H1 (cell line): ENCODE data around the gene PLEKHB1. TPM values are rescaled to one million over a fixed set of nuclear protein-coding genes. Genes with fewer than 3 reads are reported as not detected.

Experiments
- CTCF ChIA-PET: fragments of 300-600 bp; sonication (Branson Sonifier 250); formaldehyde crosslinking; loops from one replicate; lab custom pipeline; 2021; ENCODE audit not compliant: partially characterized antibody; lab: Charles Lee
- POLR2A ChIA-PET: fragments of 300-600 bp; sonication (Branson Sonifier 250); formaldehyde crosslinking; loops from one replicate; lab custom pipeline; 2021; ENCODE audit warnings: inconsistent platforms; ENCODE audit not compliant: partially characterized antibody; lab: Charles Lee
- DNase-seq, 2 experiments: peaks; one replicate each; pipeline versions ENCODE4 v3.0.0 to v3.0.0-alpha.2; 2010 to 2022; ENCODE audit warnings: low spot score in 2 of 2, low read depth in 1 of 2, mixed read lengths in 1 of 2
- FAIRE-seq: peaks from 2 replicates; lab custom pipeline; 2011; peaks lifted over from hg19 to GRCh38; lab: Jason Lieb, UNC
- H2AFZ ChIP-seq: 2 replicates; pipeline ENCODE4 v1.8.1; 2012; ENCODE audit warnings: low read length, inconsistent platforms
- H2AK5ac ChIP-seq: 2 replicates; pipeline ENCODE4 v1.6.1; 2013; ENCODE audit warnings: low read depth, low read length
- H2BK120ac ChIP-seq: replicated peaks from 2 replicates; pipeline ENCODE3; 2013; ENCODE audit warnings: low read depth, low read length, inconsistent platforms
- H2BK12ac ChIP-seq: 2 replicates; pipeline ENCODE4 v1.6.1; 2013; ENCODE audit warnings: low read depth, low read length
- H2BK15ac ChIP-seq: 2 replicates; pipeline ENCODE4 v1.6.1; 2013; ENCODE audit warnings: low read length
- H2BK20ac ChIP-seq: 2 replicates; pipeline ENCODE4 v1.6.1; 2013; ENCODE audit warnings: low read length
- H2BK5ac ChIP-seq: 2 replicates; pipeline ENCODE4 v1.6.1; 2013; ENCODE audit warnings: low read depth, low read length
- H3K14ac ChIP-seq: 2 replicates; pipeline ENCODE4 v1.6.1; 2013; ENCODE audit warnings: inconsistent platforms; ENCODE audit not compliant: insufficient read length
- H3K18ac ChIP-seq: 2 replicates; pipeline ENCODE4 v1.6.1; 2013; ENCODE audit warnings: low read length; ENCODE audit errors: extremely low read depth
- H3K23ac ChIP-seq: 2 replicates; pipeline ENCODE4 v1.6.1; 2013; ENCODE audit warnings: inconsistent platforms; ENCODE audit not compliant: insufficient read length
- H3K23me2 ChIP-seq: 2 replicates; pipeline ENCODE4 v1.6.1; 2013; ENCODE audit warnings: low read depth, low read length
- H3K27ac ChIP-seq: 2 replicates; pipeline ENCODE4 v1.6.1; 2011; ENCODE audit warnings: low read depth, low read length, inconsistent platforms
- H3K27me3 ChIP-seq, 4 experiments: replicated peaks in 1 of 4; 1 replicate in 1 of 4; 2 replicates in 3 of 4; pipeline versions ENCODE4 v1.6.1 to v1.8.1; 2011 to 2013; ENCODE audit warnings: low read length in 3 of 4, mild to moderate bottlenecking in 3 of 4, inconsistent platforms in 2 of 4, mixed read lengths in 2 of 4, moderate library complexity in 1 of 4; ENCODE audit not compliant: control insufficient read depth in 3 of 4, insufficient read depth in 3 of 4; ENCODE audit errors: extremely low read depth in 1 of 4
- H3K36me3 ChIP-seq, 4 experiments: 2 replicates each; pipeline versions ENCODE4 v1.6.1 to v1.8.1; 2011 to 2013; ENCODE audit warnings: mild to moderate bottlenecking in 4 of 4, low read length in 3 of 4, moderate library complexity in 2 of 4, control low read depth in 1 of 4, inconsistent platforms in 1 of 4; ENCODE audit not compliant: insufficient read depth in 4 of 4, control insufficient read depth in 2 of 4
- H3K4ac ChIP-seq: replicated peaks from 2 replicates; pipeline ENCODE3; 2013; ENCODE audit warnings: low read length, low read depth, mixed read lengths, inconsistent platforms; ENCODE audit not compliant: insufficient read length
- H3K4me1 ChIP-seq, 4 experiments: replicated peaks in 1 of 4; 1 replicate in 1 of 4; 2 replicates in 3 of 4; pipeline versions ENCODE4 v1.6.1 to v1.8.1; 2011 to 2013; ENCODE audit warnings: low read length in 3 of 4, inconsistent platforms in 2 of 4, mixed read lengths in 1 of 4; ENCODE audit not compliant: insufficient read depth in 4 of 4, control insufficient read depth in 3 of 4
- H3K4me2 ChIP-seq, 2 experiments: 2 replicates each; pipeline versions ENCODE4 v1.6.1 to v1.8.1; 2011 to 2013; ENCODE audit warnings: low read depth in 2 of 2, low read length in 2 of 2, control low read depth in 1 of 2, inconsistent platforms in 1 of 2, mild to moderate bottlenecking in 1 of 2; ENCODE audit not compliant: insufficient read depth in 1 of 2
- H3K4me3 ChIP-seq, 4 experiments: fragments of 200-600, 300-600 bp in 1 of 4; sonication (generic), shearing (Covaris generic), sonication (Bioruptor Twin) in 1 of 4; 2 replicates each; pipeline versions ENCODE4 v1.5.1 to v1.8.1; 2011 to 2016; ENCODE audit warnings: low read length in 4 of 4, low read depth in 3 of 4, control low read depth in 2 of 4, inconsistent platforms in 2 of 4, mild to moderate bottlenecking in 2 of 4, mixed read lengths in 1 of 4, moderate library complexity in 1 of 4; ENCODE audit not compliant: insufficient read depth in 2 of 4; ENCODE audit errors: extremely low read depth in 1 of 4
- H3K56ac ChIP-seq: replicated peaks from 2 replicates; pipeline ENCODE3; 2013; ENCODE audit warnings: low read depth, mild to moderate bottlenecking, mixed read lengths, low read length, inconsistent platforms; ENCODE audit not compliant: insufficient read length
- H3K79me1 ChIP-seq: 2 replicates; pipeline ENCODE4 v1.6.1; 2013; ENCODE audit warnings: low read depth, low read length, control low read depth
- H3K79me2 ChIP-seq, 2 experiments: 2 replicates each; pipeline versions ENCODE4 v1.6.1 to v1.8.1; 2012 to 2013; ENCODE audit warnings: low read length in 2 of 2, mild to moderate bottlenecking in 2 of 2, inconsistent platforms in 1 of 2; ENCODE audit not compliant: insufficient read depth in 2 of 2, control insufficient read depth in 1 of 2
- H3K9ac ChIP-seq, 4 experiments: replicated peaks in 1 of 4; 1 replicate in 1 of 4; 2 replicates in 3 of 4; pipeline versions ENCODE4 v1.6.1 to v1.8.1; 2011 to 2013; ENCODE audit warnings: low read depth in 3 of 4, low read length in 3 of 4, control low read depth in 2 of 4, mild to moderate bottlenecking in 2 of 4, moderate library complexity in 2 of 4, inconsistent platforms in 1 of 4; ENCODE audit errors: extremely low read depth in 1 of 4
- H3K9me3 ChIP-seq, 2 experiments: 2 replicates each; pipeline versions ENCODE4 v1.6.1 to v1.8.1; 2012 to 2013; ENCODE audit warnings: mild to moderate bottlenecking in 2 of 2, moderate library complexity in 2 of 2, control low read depth in 1 of 2, inconsistent platforms in 1 of 2, low read depth in 1 of 2, low read length in 1 of 2, mixed read lengths in 1 of 2; ENCODE audit not compliant: insufficient read depth in 2 of 2
- H4K20me1 ChIP-seq, 2 experiments: replicated peaks in 1 of 2; 2 replicates each; pipeline versions ENCODE3 to v1.8.1; 2011 to 2013; ENCODE audit warnings: inconsistent platforms in 2 of 2, low read length in 2 of 2, mild to moderate bottlenecking in 1 of 2; ENCODE audit not compliant: insufficient read depth in 2 of 2, control insufficient read depth in 1 of 2
- H4K5ac ChIP-seq: 2 replicates; pipeline ENCODE4 v1.6.1; 2013; ENCODE audit warnings: low read length, low read depth, mixed read lengths, inconsistent platforms; ENCODE audit not compliant: insufficient read length
- H4K8ac ChIP-seq: 2 replicates; pipeline ENCODE4 v1.8.0; 2013; ENCODE audit warnings: mild to moderate bottlenecking, moderate library complexity, low read length, inconsistent platforms; ENCODE audit not compliant: insufficient read depth; ENCODE audit errors: extremely low read depth
- H4K91ac ChIP-seq: replicated peaks from 2 replicates; pipeline ENCODE3; 2013; ENCODE audit warnings: low read length, mixed read lengths, inconsistent platforms; ENCODE audit not compliant: insufficient read length
- HDAC6 ChIP-seq: IDR thresholded peaks from one replicate; pipeline ENCODE4 v1.7.1; 2012; ENCODE audit warnings: low read depth, mild to moderate bottlenecking, inconsistent platforms, low read length, moderate library complexity
- NANOG ChIP-seq: IDR thresholded peaks from 2 replicates; pipeline ENCODE4 v1.6.1; 2011; ENCODE audit warnings: low read length, low read depth, mild to moderate bottlenecking, inconsistent platforms; ENCODE audit not compliant: insufficient read depth, poor library complexity, severe bottlenecking
- RBBP5 ChIP-seq: IDR thresholded peaks from 2 replicates; pipeline ENCODE4 v1.7.1; 2012; ENCODE audit warnings: low read depth, mild to moderate bottlenecking, inconsistent platforms, low read length, moderate library complexity, borderline replicate concordance
- WGBS, 2 experiments: shearing (Covaris generic) in 1 of 2; methylation state at CpG; one replicate each; pipeline versions ENCODE4 v1.1.6 to v1.1.7; 2013 to 2015; ENCODE audit warnings: low lambda C conversion rate in 2 of 2, mixed read lengths in 2 of 2, inconsistent platforms in 1 of 2, low coverage in 1 of 2, missing lambda C conversion rate in 1 of 2; ENCODE audit not compliant: insufficient replicate concordance in 2 of 2, insufficient coverage in 1 of 2, insufficient read length in 1 of 2; ENCODE audit errors: extremely low coverage in 1 of 2, missing lambda C conversion rate in 1 of 2; 5-methylcytosine and 5-hydroxymethylcytosine counted together
- polyA plus RNA-seq, 7 experiments: library from polyadenylated mRNA; depleted of rRNA in 3 of 7; stranded (reverse) in 5 of 7; unstranded in 2 of 7; fragments of >200 nt in 5 of 7; fragments of 200-250 nt in 2 of 7; gene quantifications; 1 replicate in 5 of 7; 2 replicates in 1 of 7; 4 replicates in 1 of 7; pipeline versions ENCODE4 v1.2.1 to v1.2.3, GENCODE V29; 2011 to 2013; ENCODE audit warnings: missing spikeins in 2 of 7, mixed read lengths in 2 of 7
- total RNA-seq: library from RNA; stranded (reverse); fragmentation: NEBNext Ultra II Directional; extraction: Animal tissue kit (Norgen Biotek cat#: 25700); gene quantifications from 2 replicates; pipeline ENCODE4 v1.2.1, GENCODE V29; 2021

Gene PLEKHB1
- total and polyA plus RNA-seq, 2 of the 8 experiments (the other 6 are each of a cell fraction or from before 2014, with no cell fraction given) = 14.8 to 24.5 TPM

DNA sequence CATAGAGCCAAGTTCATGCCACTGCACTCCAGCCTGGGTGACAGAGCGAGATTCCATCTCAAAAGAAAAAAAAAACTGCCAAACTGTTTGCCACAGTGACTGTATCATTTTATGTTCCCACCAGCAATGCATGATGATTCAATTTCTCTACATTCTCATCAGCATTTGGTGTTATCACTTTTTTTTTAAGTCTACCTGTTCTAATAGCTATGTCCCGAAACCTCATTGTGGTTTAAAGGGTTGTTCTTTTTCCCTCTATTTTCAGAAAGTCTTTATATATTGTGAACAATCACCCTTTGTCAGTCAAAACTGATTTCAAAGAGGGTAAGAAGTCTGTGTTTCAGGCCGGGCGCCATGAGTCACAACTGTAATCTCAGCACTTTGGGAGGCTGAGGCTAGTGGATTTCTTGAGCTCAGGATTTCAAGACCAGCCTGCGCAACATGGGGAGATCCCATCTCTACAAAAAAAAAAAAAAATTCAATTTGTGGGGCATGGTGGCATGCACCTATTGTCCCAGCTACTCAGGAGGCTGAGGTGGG, 33.7 kb upstream of the PLEKHB1 start:
- TF ChIP-seq NANOG (no peak), HDAC6 (no peak), RBBP5 (no peak)
- H3K23me2 ChIP-seq = no peaks in the 10 kb centered on the region
- FAIRE-seq (no peak), DNase-seq (no peak)
- no peaks in the 10 kb centered on the region for H3K4me1 ChIP-seq
- 88% methylated on average over 5 of the region's 5 CpGs; no CpG with 5 or more reads in 1 of the 2 experiments for WGBS, 2 experiments
- H3K4me2 ChIP-seq = no peak overlapping the region
- no peaks in the 10 kb centered on the region for H3K79me1 ChIP-seq
- no peak overlapping the region for H3K4ac ChIP-seq
- no peak overlapping the region for H3K4me3 ChIP-seq
- no peak overlapping the region for H3K9ac ChIP-seq
- H2AK5ac ChIP-seq = no peak overlapping the region
- H3K18ac ChIP-seq = no peak overlapping the region
- no peaks in the 10 kb centered on the region for H4K20me1 ChIP-seq
- H3K23ac ChIP-seq = no peak overlapping the region
- no peak overlapping the region for H3K56ac ChIP-seq
- H3K36me3 ChIP-seq = no peaks in the 10 kb centered on the region
- no peaks in the 10 kb centered on the region for H3K27me3 ChIP-seq
- H2AFZ ChIP-seq = no peak overlapping the region
- no peak overlapping the region for H4K5ac ChIP-seq
- no peaks in the 10 kb centered on the region for H3K79me2 ChIP-seq
- H2BK120ac ChIP-seq = no peak overlapping the region
- H4K8ac ChIP-seq = no peak overlapping the region
- no peak overlapping the region for H3K27ac ChIP-seq
- no peak overlapping the region for H2BK12ac ChIP-seq
- H4K91ac ChIP-seq = no peak overlapping the region
- H3K9me3 ChIP-seq = no peaks in the 10 kb centered on the region
- no peak overlapping the region for H3K14ac ChIP-seq
- no peak overlapping the region for H2BK5ac ChIP-seq
- POLR2A ChIA-PET = no interaction called here
- H2BK15ac ChIP-seq = no peak overlapping the region
- CTCF ChIA-PET = interaction anchor here (0.5 to 1.8 kb wide), 6 partner anchors 13 to 139 kb away, joined by 3 to 14 read pairs (median 4); no protein-coding TSS in a partner anchor
- H2BK20ac ChIP-seq = no peak overlapping the region
